GM19043 (cell line): ENCODE results near the gene DYSF.

ENCODE experiments used
- ATAC-seq: cut with Tn5 transposase; IDR thresholded peaks from one replicate; pipeline ENCODE4 v1.9.1; 2021; ENCODE audit warnings: low read depth; ENCODE audit not compliant: unreplicated experiment

The DYSF gene

GRCh38 chr2:71666094-71666474 is 212.7 kb downstream of the DYSF start:
- ATAC-seq = no peak

GRCh38 chr2:71667256-71668182 is 214.2 kb downstream of the DYSF start:
- no peak for ATAC-seq

GRCh38 chr2:71668326-71669057 is 215.1 kb downstream of the DYSF start:
- ATAC-seq = no peak

GRCh38 chr2:71669058-71669456 is 215.7 kb downstream of the DYSF start:
- ATAC-seq = no peak

GRCh38 chr2:71669628-71670429 is 216.5 kb downstream of the DYSF start:
- ATAC-seq = no peak

GRCh38 chr2:71670430-71670795 is 217.1 kb downstream of the DYSF start:
- no peak for ATAC-seq

DNA sequence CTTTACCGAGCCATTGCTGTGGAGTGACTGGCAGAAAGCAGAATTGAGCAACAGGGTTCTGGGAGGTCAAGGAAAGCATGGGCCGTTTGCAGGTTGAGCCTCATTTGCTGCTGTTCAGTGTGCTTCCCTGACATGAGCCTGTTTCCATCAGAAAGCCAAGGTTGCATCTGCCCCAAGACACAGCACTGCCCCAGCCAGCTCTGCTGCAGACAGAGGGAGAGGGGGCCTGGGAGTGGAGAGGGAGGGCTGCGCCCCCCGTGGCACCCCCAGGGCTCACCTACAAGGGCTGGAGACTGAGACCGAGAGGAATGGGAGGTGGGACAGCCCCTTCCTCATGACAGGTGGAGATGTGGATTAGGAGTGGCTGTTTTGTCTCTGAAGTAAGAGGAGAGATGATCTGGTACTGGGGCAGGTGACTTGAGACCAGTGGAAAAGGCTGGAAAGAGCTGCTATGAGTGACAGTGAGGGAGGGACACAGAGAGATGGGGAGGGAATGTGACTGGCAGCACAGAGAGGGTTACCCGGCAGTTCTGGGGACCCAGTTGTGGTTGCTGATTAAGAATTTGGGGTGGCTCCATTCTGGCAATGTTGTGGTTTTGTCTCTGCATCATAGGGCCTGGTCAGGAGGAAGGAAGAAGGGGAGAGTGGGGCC is 218.0 kb downstream of the DYSF start:
- no peak for ATAC-seq

- no peak for ATAC-seq
These were observed 218.8 kb downstream of the DYSF start for GRCh38 chr2:71671895-71672825.

GRCh38 chr2:71672826-71673795 is 219.8 kb downstream of the DYSF start:
- no peak for ATAC-seq

- no peak for ATAC-seq
These were observed 220.9 kb downstream of the DYSF start for GRCh38 chr2:71674158-71674851.

DNA sequence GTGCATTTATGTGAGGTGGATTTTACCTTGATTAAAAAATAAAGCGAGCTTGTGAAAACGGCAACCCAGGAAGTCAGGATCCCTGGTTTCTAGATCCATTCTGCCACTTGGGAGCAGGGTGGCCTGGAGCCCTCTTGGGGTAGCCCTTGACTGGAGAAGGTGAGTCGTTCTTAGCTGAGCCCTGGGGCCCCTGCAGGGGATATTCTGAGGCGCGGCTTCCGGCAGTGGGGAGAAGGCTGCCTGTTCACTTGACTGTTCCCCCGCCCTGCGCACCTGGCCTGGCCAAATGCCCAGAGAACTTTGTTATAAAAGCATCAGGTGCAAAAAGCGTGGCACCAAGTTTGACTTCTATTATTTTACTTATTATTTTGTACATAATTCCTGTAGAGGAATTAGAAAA is 221.9 kb downstream of the DYSF start:
- no peak for ATAC-seq

- no peak for ATAC-seq
These were observed 225.5 kb downstream of the DYSF start for GRCh38 chr2:71678874-71679273.

- ATAC-seq = no peak
These were observed 226.1 kb downstream of the DYSF start for GRCh38 chr2:71679491-71679890.

- ATAC-seq = no peak
These were observed 227.6 kb downstream of the DYSF start for GRCh38 chr2:71680925-71681324.

DNA sequence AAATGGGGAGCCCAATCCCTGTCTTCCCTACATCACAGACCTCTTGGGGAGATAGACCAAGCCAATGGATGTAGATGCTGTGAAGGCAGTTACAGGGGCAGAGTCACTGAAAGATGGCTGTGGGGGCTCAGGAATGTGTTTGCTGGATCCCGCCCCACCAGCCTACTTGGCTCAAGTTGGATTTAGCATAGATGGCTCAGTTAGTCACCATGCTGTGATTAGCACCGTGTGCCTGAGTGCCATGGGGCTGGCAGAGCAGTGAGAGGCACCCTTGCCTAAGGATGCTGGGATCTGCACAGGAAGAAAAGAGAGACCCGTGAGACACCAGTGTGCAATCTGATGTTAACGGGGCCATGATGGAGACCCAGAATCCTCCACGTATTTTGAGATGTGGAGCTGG is 228.3 kb downstream of the DYSF start:
- no peak for ATAC-seq

DNA sequence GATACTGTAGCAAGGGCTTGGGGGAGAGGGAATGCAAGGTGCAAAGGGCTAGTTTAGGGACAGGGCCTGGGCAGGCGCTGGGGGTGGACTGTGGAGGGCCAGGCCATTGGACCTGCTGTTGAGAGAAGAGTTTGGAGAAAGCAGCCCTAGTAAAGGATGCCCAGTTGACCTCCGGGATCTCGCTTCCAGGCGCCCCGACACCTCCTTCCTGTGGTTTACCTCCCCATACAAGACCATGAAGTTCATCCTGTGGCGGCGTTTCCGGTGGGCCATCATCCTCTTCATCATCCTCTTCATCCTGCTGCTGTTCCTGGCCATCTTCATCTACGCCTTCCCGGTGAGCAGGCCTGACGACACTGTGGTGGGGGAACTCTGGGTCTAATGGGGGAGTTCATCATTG is 229.0 kb downstream of the DYSF start:
- ATAC-seq = no peak

- ATAC-seq = no peak
These were observed 229.7 kb downstream of the DYSF start for GRCh38 chr2:71683070-71683469.

- no peak for ATAC-seq
These were observed 230.3 kb downstream of the DYSF start for GRCh38 chr2:71683666-71684065.
